Activated naive CD4-positive, alpha-beta T cell treated with anti-CD3 and anti-CD28 coated beads for 36 hours (primary cell): Measurements from ENCODE around the gene PPP2R5C. TPM values are rescaled to one million over a fixed set of nuclear protein-coding genes. Genes with fewer than 3 reads are reported as not detected.

Source experiments
- CTCF ChIA-PET: fragments of 350-600 bp; sonication (Branson Sonifier 250); formaldehyde crosslinking; loops from one replicate; lab custom pipeline; 2021; ENCODE audit warnings: antibody characterized with exemption; lab: Charles Lee
- DNase-seq: peaks from one replicate; pipeline ENCODE4 v3.0.0-alpha.2; 2020
- H3K27ac Mint-ChIP-seq: one replicate; pipeline ENCODE4 v1.8.0; 2021; ENCODE audit warnings: mild to moderate bottlenecking, mixed read lengths
- H3K27me3 Mint-ChIP-seq: one replicate; pipeline ENCODE4 v1.8.0; 2021; ENCODE audit warnings: low read depth, mixed read lengths
- H3K36me3 Mint-ChIP-seq: one replicate; pipeline ENCODE4 v1.8.0; 2021; ENCODE audit warnings: low read depth, mixed read lengths
- H3K4me1 Mint-ChIP-seq: one replicate; pipeline ENCODE4 v1.8.0; 2021; ENCODE audit warnings: low read depth, mixed read lengths
- H3K4me3 Mint-ChIP-seq: one replicate; pipeline ENCODE4 v1.8.0; 2021; ENCODE audit warnings: mild to moderate bottlenecking, moderate library complexity, mixed read lengths
- H3K9me3 Mint-ChIP-seq: one replicate; pipeline ENCODE4 v1.8.0; 2021; ENCODE audit warnings: mixed read lengths
- intact Hi-C: fragments of 100-400 bp; cut with micrococcal nuclease; formaldehyde crosslinking; loops from one replicate; pipeline ENCODE4 v1.15.1; 2023
- total RNA-seq, 2 experiments: library from RNA; stranded (reverse); gene quantifications; one replicate each; pipeline ENCODE4 v1.2.3, GENCODE V29; 2021

Gene PPP2R5C
- total RNA-seq, 2 experiments from 2014 or later: 280 to 294 TPM

- peaks cover 5% of the 10 kb centered on the region for H3K4me1 Mint-ChIP-seq
Measured at GRCh38 chr14:101939646-101940170, 178.2 kb downstream of the PPP2R5C start.

GRCh38 chr14:101944451-101944850 is 182.9 kb downstream of the PPP2R5C start:
- intact Hi-C loops: no loop called here
- CTCF ChIA-PET: interaction anchor here (0.7 to 1.3 kb wide), 2 partner anchors 173 to 371 kb away, joined by 4 to 8 read pairs; no protein-coding TSS in a partner anchor
- H3K4me1 Mint-ChIP-seq: peaks cover 12% of the 10 kb centered on the region
- no peaks in the 10 kb centered on the region for H3K9me3 Mint-ChIP-seq
- H3K27me3 Mint-ChIP-seq: peaks cover 33% of the 10 kb centered on the region
- no peak for DNase-seq
- no peak overlapping the region for H3K4me3 Mint-ChIP-seq
- H3K36me3 Mint-ChIP-seq: no peaks in the 10 kb centered on the region
- H3K27ac Mint-ChIP-seq: no peak overlapping the region

More at GRCh38 chr14:101939646-101940170, 178.2 kb downstream of the PPP2R5C start:
- CTCF ChIA-PET: no interaction called here
- peaks cover 21% of the 10 kb centered on the region for H3K27me3 Mint-ChIP-seq
- no peak overlapping the region for H3K27ac Mint-ChIP-seq
- H3K36me3 Mint-ChIP-seq: no peaks in the 10 kb centered on the region
- H3K9me3 Mint-ChIP-seq: no peaks in the 10 kb centered on the region
- H3K4me3 Mint-ChIP-seq: no peak overlapping the region
- intact Hi-C loops: no loop called here
- DNase-seq: no peak

- intact Hi-C loops: no loop called here
- DNase-seq: no peak
- CTCF ChIA-PET: interaction anchor here (0.7 to 1.3 kb wide), 2 partner anchors 174 to 371 kb away, joined by 4 to 8 read pairs; no protein-coding TSS in a partner anchor
- peaks cover 33% of the 10 kb centered on the region for H3K27me3 Mint-ChIP-seq
- no peaks in the 10 kb centered on the region for H3K36me3 Mint-ChIP-seq
- H3K4me3 Mint-ChIP-seq: no peak overlapping the region
- H3K4me1 Mint-ChIP-seq: peaks cover 13% of the 10 kb centered on the region
- no peak overlapping the region for H3K27ac Mint-ChIP-seq
- no peaks in the 10 kb centered on the region for H3K9me3 Mint-ChIP-seq
Measured at GRCh38 chr14:101945171-101945570, 183.7 kb downstream of the PPP2R5C start.

- H3K9me3 Mint-ChIP-seq: no peaks in the 10 kb centered on the region
- peak overlapping the region; percentile 97 for H3K27ac Mint-ChIP-seq
- H3K36me3 Mint-ChIP-seq: no peaks in the 10 kb centered on the region
- intact Hi-C loops: no loop called here
- peaks cover 18% of the 10 kb centered on the region for H3K4me1 Mint-ChIP-seq
- CTCF ChIA-PET: interaction anchor here (1.0 to 1.8 kb wide), 3 partner anchors 16 to 179 kb away, joined by 3 to 4 read pairs (median 3); partner anchors contain the start of gene DYNC1H1
- DNase-seq: peak; percentile 33
- peaks cover 23% of the 10 kb centered on the region for H3K27me3 Mint-ChIP-seq
- H3K4me3 Mint-ChIP-seq: peak overlapping the region; percentile 98
Measured at GRCh38 chr14:101947577-101947903, 186.0 kb downstream of the PPP2R5C start.

GRCh38 chr14:101947904-101948665 is 186.6 kb downstream of the PPP2R5C start:
- Mint-ChIP-seq H3K27me3 (peaks cover 20% of the 10 kb centered on the region), H3K9me3 (no peaks in the 10 kb centered on the region), H3K36me3 (no peaks in the 10 kb centered on the region), H3K4me3 (peak overlapping the region; percentile 98), H3K4me1 (peaks cover 18% of the 10 kb centered on the region), H3K27ac (peak overlapping the region; percentile 97)
- CTCF ChIA-PET: interaction anchor here (1.0 to 1.9 kb wide), 3 partner anchors 13 to 180 kb away, joined by 3 to 5 read pairs (median 3); partner anchors contain the start of gene DYNC1H1
- intact Hi-C loops: loop anchor here (1.0 to 2.0 kb wide), 10 partner anchors 16 to 368 kb away; partner anchors contain the start of genes DYNC1H1, HSP90AA1 and WDR20
- DNase-seq: peak; percentile 100

- Mint-ChIP-seq H3K9me3 (no peaks in the 10 kb centered on the region), H3K27me3 (peaks cover 16% of the 10 kb centered on the region), H3K4me3 (peak overlapping the region; percentile 98), H3K27ac (peak overlapping the region; percentile 97), H3K4me1 (peaks cover 18% of the 10 kb centered on the region), H3K36me3 (no peaks in the 10 kb centered on the region)
- intact Hi-C loops: loop anchor here (1.0 to 2.0 kb wide), 10 partner anchors 16 to 368 kb away; partner anchors contain the start of genes DYNC1H1, HSP90AA1 and WDR20
- DNase-seq: no peak
- CTCF ChIA-PET: interaction anchor here (1.4 to 1.9 kb wide), 3 partner anchors 13 to 129 kb away, joined by 3 to 5 read pairs (median 4); partner anchors contain the start of gene DYNC1H1
Measured at GRCh38 chr14:101948666-101949216, 187.2 kb downstream of the PPP2R5C start.

GRCh38 chr14:101950100-101950499 is 188.6 kb downstream of the PPP2R5C start:
- Mint-ChIP-seq H3K9me3 (no peaks in the 10 kb centered on the region), H3K36me3 (no peaks in the 10 kb centered on the region), H3K27me3 (peaks cover 12% of the 10 kb centered on the region), H3K27ac (no peak overlapping the region), H3K4me3 (peak overlapping the region; percentile 24), H3K4me1 (peaks cover 18% of the 10 kb centered on the region)
- CTCF ChIA-PET: interaction anchor here (0.7 to 1.4 kb wide), 3 partner anchors 10 to 243 kb away, joined by 4 to 5 read pairs (median 4); no protein-coding TSS in a partner anchor
- DNase-seq: no peak
- intact Hi-C loops: no loop called here

- peaks cover 18% of the 10 kb centered on the region for H3K4me1 Mint-ChIP-seq
- H3K27ac Mint-ChIP-seq: no peak overlapping the region
- CTCF ChIA-PET: interaction anchor here (0.8 to 1.4 kb wide), 3 partner anchors 11 to 244 kb away, joined by 3 to 5 read pairs (median 3); no protein-coding TSS in a partner anchor
- no peaks in the 10 kb centered on the region for H3K9me3 Mint-ChIP-seq
- H3K4me3 Mint-ChIP-seq: peak overlapping the region; percentile 24
- intact Hi-C loops: no loop called here
- no peaks in the 10 kb centered on the region for H3K36me3 Mint-ChIP-seq
- DNase-seq: no peak
- H3K27me3 Mint-ChIP-seq: peaks cover 10% of the 10 kb centered on the region
Measured at GRCh38 chr14:101950516-101951215, 189.2 kb downstream of the PPP2R5C start.

GRCh38 chr14:101953151-101953550 is 191.6 kb downstream of the PPP2R5C start:
- no peak for DNase-seq
- no peaks in the 10 kb centered on the region for H3K27me3 Mint-ChIP-seq
- intact Hi-C loops: no loop called here

GRCh38 chr14:101954501-101954900 is 193.0 kb downstream of the PPP2R5C start:
- intact Hi-C loops: no loop called here
- Mint-ChIP-seq H3K4me1 (peaks cover 5% of the 10 kb centered on the region), H3K4me3 (no peak overlapping the region), H3K27ac (no peak overlapping the region), H3K36me3 (no peaks in the 10 kb centered on the region), H3K27me3 (no peaks in the 10 kb centered on the region), H3K9me3 (no peaks in the 10 kb centered on the region)
- no peak for DNase-seq
- CTCF ChIA-PET: interaction anchor here (1.4 kb wide), 1 partner anchor 247 kb away, joined by 4 read pairs; no protein-coding TSS in a partner anchor

More at GRCh38 chr14:101953151-101953550, 191.6 kb downstream of the PPP2R5C start:
- no peaks in the 10 kb centered on the region for H3K9me3 Mint-ChIP-seq
- H3K4me1 Mint-ChIP-seq: peaks cover 12% of the 10 kb centered on the region
- CTCF ChIA-PET: interaction anchor here (0.5 to 1.2 kb wide), 4 partner anchors 15 to 246 kb away, joined by 3 to 4 read pairs (median 3); no protein-coding TSS in a partner anchor
- no peak overlapping the region for H3K4me3 Mint-ChIP-seq
- no peak overlapping the region for H3K27ac Mint-ChIP-seq
- no peaks in the 10 kb centered on the region for H3K36me3 Mint-ChIP-seq

GRCh38 chr14:101955695-101956161 is 194.2 kb downstream of the PPP2R5C start:
- Mint-ChIP-seq H3K27ac (no peak overlapping the region), H3K4me3 (no peak overlapping the region), H3K36me3 (no peaks in the 10 kb centered on the region), H3K4me1 (peaks cover 5% of the 10 kb centered on the region), H3K27me3 (no peaks in the 10 kb centered on the region), H3K9me3 (no peaks in the 10 kb centered on the region)
- CTCF ChIA-PET: interaction anchor here (1.4 kb wide), 1 partner anchor 249 kb away, joined by 4 read pairs; no protein-coding TSS in a partner anchor
- intact Hi-C loops: no loop called here
- no peak for DNase-seq
